Cardiac fibroblast (primary cell): Measurements from ENCODE around the gene NEUROG2.
"Not testable (repeated sequence)": the region's sequence is repeated elsewhere in the genome, so short reads cannot be mapped to it uniquely, and the experiment has no call there.

Source experiments
- DNase-seq, 2 donors: peaks; one replicate each; pipeline versions ENCODE4 v3.0.0 to v3.0.0-alpha.2; 2010; ENCODE audit warnings: low read depth in 2 of 2
- H3K4me3 ChIP-seq, 2 donors: replicated peaks in 1 of 2; 1 replicate in 1 of 2; 2 replicates in 1 of 2; pipeline ENCODE4 v1.5.1; 2011; ENCODE audit warnings: low read depth in 2 of 2, low read length in 2 of 2, mild to moderate bottlenecking in 2 of 2, moderate library complexity in 1 of 2
- TF ChIP-seq, protein P1 (sequence below): IDR thresholded peaks from one replicate; pipeline ENCODE4 v1.5.1; 2011; ENCODE audit warnings: low read depth, mild to moderate bottlenecking, low read length, inconsistent platforms

Gene NEUROG2

DNA sequence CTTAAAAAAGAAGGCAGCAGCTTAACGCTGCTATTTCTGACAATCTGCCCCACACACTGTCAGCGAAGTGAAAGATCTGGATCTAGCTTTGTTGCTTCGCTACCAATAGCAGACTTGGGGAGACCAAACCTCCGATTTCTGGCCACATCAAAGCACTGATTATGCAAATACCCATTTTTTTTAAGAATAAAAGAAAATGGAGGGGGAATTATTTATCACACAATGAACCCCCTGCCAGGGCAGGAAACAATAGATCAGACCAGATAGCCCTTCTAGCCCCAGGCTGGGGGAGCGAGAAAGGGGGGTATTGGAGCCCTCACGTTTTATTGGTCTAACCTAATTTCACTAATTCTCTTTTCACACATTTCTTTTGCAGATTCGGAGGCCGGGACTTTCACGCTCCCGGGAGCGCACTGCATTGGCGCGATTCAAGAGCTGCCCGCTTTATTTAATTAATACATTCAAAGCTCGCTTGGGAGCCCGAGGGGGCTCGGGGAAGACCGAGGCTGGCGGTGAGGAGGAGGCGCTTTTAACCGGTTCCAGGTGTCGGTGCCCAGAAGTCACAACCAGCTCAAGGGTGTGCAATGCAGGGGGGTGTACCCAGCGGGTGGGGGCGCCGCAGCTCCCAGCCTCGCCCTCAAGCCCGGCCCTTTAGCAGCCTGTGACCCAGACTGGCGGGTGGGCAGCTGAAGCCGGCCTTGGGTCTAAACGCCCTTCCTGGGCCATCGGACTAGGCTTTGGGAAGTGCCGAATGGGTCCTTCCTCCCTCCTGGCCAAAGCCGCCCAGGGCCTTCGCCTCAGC is 5.5 kb downstream of the NEUROG2 start:
- TF ChIP-seq, protein P1, sequence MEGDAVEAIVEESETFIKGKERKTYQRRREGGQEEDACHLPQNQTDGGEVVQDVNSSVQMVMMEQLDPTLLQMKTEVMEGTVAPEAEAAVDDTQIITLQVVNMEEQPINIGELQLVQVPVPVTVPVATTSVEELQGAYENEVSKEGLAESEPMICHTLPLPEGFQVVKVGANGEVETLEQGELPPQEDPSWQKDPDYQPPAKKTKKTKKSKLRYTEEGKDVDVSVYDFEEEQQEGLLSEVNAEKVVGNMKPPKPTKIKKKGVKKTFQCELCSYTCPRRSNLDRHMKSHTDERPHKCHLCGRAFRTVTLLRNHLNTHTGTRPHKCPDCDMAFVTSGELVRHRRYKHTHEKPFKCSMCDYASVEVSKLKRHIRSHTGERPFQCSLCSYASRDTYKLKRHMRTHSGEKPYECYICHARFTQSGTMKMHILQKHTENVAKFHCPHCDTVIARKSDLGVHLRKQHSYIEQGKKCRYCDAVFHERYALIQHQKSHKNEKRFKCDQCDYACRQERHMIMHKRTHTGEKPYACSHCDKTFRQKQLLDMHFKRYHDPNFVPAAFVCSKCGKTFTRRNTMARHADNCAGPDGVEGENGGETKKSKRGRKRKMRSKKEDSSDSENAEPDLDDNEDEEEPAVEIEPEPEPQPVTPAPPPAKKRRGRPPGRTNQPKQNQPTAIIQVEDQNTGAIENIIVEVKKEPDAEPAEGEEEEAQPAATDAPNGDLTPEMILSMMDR: no peak

DNA sequence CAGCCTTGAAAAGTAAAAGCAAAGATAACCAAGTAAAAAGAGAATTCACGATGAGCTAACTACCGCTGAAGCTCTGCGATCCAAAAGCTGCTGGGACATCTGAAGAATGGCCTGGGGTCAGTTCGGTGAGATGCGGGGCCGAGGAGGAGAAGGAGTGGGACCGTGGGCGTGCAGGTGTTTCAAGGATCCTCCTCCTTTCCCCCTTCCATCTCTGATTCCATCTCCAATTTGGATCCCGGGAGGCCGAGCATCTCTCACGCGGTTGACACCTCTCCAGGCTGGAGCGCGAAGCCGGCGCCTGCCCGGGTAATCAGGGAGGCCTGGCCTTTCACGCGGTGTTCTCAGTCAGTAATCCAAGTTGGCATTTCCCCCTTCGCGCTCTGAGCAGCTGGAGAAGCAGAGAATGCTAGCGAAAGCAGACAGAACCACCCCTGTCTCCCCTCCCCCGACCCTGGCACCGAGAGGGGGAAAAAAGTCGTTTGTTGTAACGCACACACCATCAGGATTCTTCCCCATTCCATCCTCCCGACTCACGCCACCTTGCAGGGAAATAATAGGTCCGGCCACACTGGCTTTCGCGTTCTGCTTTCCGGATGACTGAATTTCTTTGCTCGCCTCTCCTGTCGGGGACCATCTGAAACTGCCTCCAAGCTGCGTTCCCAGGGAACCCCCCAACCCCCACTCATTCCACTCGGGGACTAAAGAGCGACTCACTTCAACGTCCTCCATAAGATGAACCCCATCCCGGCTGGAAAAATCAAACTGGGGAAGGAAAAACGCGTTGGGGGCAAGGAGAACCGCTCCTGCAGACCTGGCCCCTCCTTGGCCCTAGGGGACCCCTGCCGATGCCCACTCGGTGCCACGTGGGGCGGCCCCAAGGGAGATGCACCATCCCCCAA is 6.5 kb downstream of the NEUROG2 start:
- TF ChIP-seq, protein P1: no peak
- DNase-seq: no peak
- H3K4me3 ChIP-seq: no peak overlapping the region

More for the DNA sequence above, 5.5 kb downstream of the NEUROG2 start:
- H3K4me3 ChIP-seq: no peak overlapping the region
- DNase-seq: no peak

DNA sequence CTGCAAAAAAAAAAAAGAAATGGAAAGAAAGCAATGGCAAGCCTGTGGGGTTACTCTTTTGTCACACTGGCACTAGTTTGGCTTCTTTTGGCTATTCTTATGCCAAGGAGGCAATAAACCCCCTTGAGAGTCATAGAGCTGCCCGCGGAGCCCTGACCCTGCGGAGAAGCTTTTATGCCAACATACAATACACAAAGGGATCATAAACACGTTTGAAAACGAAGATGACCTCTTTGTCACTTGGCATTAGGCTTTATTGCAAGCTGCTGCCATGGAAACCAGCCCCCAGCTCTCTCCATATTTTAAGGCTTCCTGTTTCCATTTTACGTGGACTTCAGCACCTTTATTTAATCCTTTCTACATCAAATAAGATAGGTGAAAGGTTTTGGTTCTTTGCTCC is 7.6 kb downstream of the NEUROG2 start:
- TF ChIP-seq, protein P1: no peak
- no peak for DNase-seq

DNA sequence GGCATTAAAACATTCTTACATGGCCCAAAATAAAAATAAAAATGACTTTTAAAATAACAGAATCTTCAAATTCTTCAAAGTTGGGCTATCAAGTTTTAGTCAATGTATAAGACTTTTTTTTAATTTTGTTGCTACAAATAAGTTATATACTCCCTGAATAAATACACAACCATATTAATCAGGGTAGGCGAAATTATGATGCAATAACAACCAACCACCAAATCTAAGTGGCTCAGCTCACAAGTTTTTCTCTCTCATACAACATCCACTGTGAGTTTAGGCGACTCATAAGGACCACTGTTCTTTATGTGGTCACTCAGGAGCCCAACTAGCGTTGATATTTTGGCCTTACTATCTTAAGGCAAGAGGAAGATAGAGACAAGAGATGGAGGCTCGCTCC is 11.2 kb downstream of the NEUROG2 start:
- DNase-seq: no peak
- H3K4me3 ChIP-seq: no peak overlapping the region
- TF ChIP-seq, protein P1: no peak

More for the DNA sequence above, 7.6 kb downstream of the NEUROG2 start:
- H3K4me3 ChIP-seq: no peak overlapping the region

DNA sequence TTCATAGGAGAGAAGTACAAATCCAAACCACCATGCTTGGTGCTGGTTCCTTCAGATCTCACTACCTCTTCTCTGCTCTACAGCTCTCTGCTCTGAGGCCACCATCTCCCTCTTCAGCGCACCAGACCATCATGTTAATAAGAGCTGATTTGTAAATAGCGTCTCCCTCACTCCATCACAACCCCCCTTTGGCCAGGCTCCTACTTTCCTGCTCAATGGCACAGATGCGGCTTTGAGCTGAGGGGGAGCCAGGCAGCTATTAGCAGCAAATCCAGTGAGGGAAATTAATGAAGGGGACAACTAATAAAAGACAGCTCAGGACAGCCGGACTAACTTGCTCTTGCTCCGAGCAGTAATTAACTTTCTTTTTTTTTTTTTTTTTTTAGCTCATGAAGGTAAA is 13.1 kb downstream of the NEUROG2 start:
- TF ChIP-seq, protein P1: no peak
- DNase-seq: no peak
- no peak overlapping the region for H3K4me3 ChIP-seq

DNA sequence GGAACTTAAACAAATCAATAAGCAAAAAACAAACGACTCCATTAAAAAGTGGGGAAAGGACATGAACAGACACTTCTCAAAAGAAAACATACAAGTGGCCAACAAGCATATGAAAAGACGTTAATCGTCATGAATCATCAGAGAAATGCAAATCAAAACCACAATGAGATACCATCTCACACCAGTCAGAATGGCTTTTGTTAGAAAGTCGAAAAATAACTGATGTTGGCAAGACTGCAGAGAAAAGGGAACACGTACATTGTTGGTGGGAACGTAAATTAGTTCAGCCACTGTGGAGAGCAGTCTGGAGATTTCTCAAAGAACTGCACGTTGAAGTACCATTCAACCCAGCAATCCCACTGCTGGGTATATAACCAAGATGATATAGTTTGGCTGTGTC is 23.7 kb downstream of the NEUROG2 start:
- TF ChIP-seq, protein P1: no peak
- DNase-seq: no peak
- H3K4me3 ChIP-seq: no peak overlapping the region

DNA sequence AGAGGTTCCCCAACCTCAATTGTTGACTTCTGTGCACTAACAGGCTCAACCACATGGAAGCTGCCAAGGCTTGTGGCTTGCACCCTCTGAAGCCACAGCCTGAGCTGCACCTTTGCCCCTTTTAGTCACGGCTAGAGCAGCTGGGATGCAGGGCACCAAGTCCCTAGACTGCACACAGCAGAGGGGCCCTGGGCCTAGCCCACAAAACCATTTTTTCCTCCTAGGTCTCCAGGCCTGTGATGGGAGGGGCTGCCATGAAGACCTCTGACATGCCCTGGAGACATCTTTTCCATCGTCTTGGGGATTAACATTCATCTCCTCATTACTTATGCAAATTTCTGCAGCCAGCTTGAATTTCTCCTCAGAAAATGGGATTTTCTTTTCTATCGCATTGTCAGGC is 25.2 kb downstream of the NEUROG2 start:
- not testable (repeated sequence) for H3K4me3 ChIP-seq, DNase-seq
